NCI-H446 treated with DMSO at 0.1 percent for 48 hours (cell line): Measurements from ENCODE around the gene TRMO.
"Not testable (repeated sequence)": the region's sequence is repeated elsewhere in the genome, so short reads cannot be mapped to it uniquely, and the experiment has no call there.

ENCODE experiments used
- DNase-seq: peaks from one replicate; lab custom pipeline; 2025; lab: John Stamatoyannopoulos, UW

Gene TRMO

GRCh38 chr9:97921959-97922724 lies at the start of gene TRMO:
Gene TRMO, minus strand, starts transcription at chr9:97922500. Its CDS starts 7 bp downstream, at chr9:97922493.
- DNase-seq = peak; percentile 88

- no peak for DNase-seq
Observed at GRCh38 chr9:97970165-97970564, 47.9 kb upstream of the TRMO start.

- DNase-seq = no peak
Observed at GRCh38 chr9:97969014-97969413, 46.7 kb upstream of the TRMO start.

- no peak for DNase-seq
Observed at GRCh38 chr9:97966493-97966892, 44.2 kb upstream of the TRMO start.

GRCh38 chr9:97964901-97965300 lies 42.6 kb upstream of the TRMO start:
- no peak for DNase-seq

GRCh38 chr9:97963232-97963631 lies 40.9 kb upstream of the TRMO start:
- DNase-seq = no peak

- DNase-seq = no peak
Observed at GRCh38 chr9:97962575-97962974, 40.3 kb upstream of the TRMO start.

- no peak for DNase-seq
Observed at GRCh38 chr9:97962136-97962535, 39.8 kb upstream of the TRMO start.

GRCh38 chr9:97961361-97961760 lies 39.1 kb upstream of the TRMO start:
- no peak for DNase-seq

GRCh38 chr9:97960678-97961328 lies 38.5 kb upstream of the TRMO start:
- DNase-seq = not testable (repeated sequence)

- DNase-seq = no peak
Observed at GRCh38 chr9:97959585-97959984, 37.3 kb upstream of the TRMO start.

- DNase-seq = no peak
Observed at GRCh38 chr9:97958812-97959511, 36.7 kb upstream of the TRMO start.

GRCh38 chr9:97956331-97956730 lies 34.0 kb upstream of the TRMO start:
- no peak for DNase-seq

- no peak for DNase-seq
Observed at GRCh38 chr9:97954550-97954989, 32.3 kb upstream of the TRMO start.

GRCh38 chr9:97950873-97951272 lies 28.6 kb upstream of the TRMO start:
- not testable (repeated sequence) for DNase-seq

- not testable (repeated sequence) for DNase-seq
Observed at GRCh38 chr9:97947094-97947493, 24.8 kb upstream of the TRMO start.

- not testable (repeated sequence) for DNase-seq
Observed at GRCh38 chr9:97945470-97945869, 23.2 kb upstream of the TRMO start.

- no peak for DNase-seq
Observed at GRCh38 chr9:97944612-97945011, 22.3 kb upstream of the TRMO start.

- no peak for DNase-seq
Observed at GRCh38 chr9:97943308-97943855, 21.1 kb upstream of the TRMO start.

GRCh38 chr9:97941323-97941722 lies 19.0 kb upstream of the TRMO start:
- no peak for DNase-seq

- no peak for DNase-seq
Observed at GRCh38 chr9:97940741-97941140, 18.4 kb upstream of the TRMO start.

GRCh38 chr9:97940233-97940632 lies 17.9 kb upstream of the TRMO start:
- DNase-seq = no peak
